Adrenal gland (tissue), 5 donors: ENCODE data around the gene KLHL26.

Experiments
- POLR2A ChIP-seq, 2 donors: fragments of 450-650 bp; IDR thresholded peaks; one replicate each; pipeline ENCODE4 v1.6.1; 2017; ENCODE audit warnings: antibody characterized with exemption in 2 of 2, mild to moderate bottlenecking in 2 of 2, moderate library complexity in 1 of 2
- TF ChIP-seq, protein P1 (sequence below), 6 experiments: fragments of 450-650 bp in 4 of 6; fragments of 200-600 bp in 2 of 6; sonication (generic) in 1 of 6; IDR thresholded peaks; 1 replicate in 5 of 6; 2 replicates in 1 of 6; pipeline versions ENCODE4 v1.5.1 to v1.8.0; 2016 to 2021; ENCODE audit warnings: antibody characterized with exemption in 6 of 6, mild to moderate bottlenecking in 2 of 6, moderate library complexity in 1 of 6
- donor health status: DM: no; HTN: no; CAD: no.

- TF ChIP-seq, protein P1, sequence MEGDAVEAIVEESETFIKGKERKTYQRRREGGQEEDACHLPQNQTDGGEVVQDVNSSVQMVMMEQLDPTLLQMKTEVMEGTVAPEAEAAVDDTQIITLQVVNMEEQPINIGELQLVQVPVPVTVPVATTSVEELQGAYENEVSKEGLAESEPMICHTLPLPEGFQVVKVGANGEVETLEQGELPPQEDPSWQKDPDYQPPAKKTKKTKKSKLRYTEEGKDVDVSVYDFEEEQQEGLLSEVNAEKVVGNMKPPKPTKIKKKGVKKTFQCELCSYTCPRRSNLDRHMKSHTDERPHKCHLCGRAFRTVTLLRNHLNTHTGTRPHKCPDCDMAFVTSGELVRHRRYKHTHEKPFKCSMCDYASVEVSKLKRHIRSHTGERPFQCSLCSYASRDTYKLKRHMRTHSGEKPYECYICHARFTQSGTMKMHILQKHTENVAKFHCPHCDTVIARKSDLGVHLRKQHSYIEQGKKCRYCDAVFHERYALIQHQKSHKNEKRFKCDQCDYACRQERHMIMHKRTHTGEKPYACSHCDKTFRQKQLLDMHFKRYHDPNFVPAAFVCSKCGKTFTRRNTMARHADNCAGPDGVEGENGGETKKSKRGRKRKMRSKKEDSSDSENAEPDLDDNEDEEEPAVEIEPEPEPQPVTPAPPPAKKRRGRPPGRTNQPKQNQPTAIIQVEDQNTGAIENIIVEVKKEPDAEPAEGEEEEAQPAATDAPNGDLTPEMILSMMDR (IDR thresholded peaks at IDR 0.05), result no peak
- no peak for TF ChIP-seq POLR2A (IDR thresholded peaks at IDR 0.05)
Measured at GRCh38 chr19:18658366-18658855, 21.6 kb downstream of the KLHL26 start.
